Left ventricle myocardium inferior (tissue), 1 donor: ENCODE measurements around the gene ZNF652. TPM values are rescaled to one million over a fixed set of nuclear protein-coding genes. Genes with fewer than 3 reads are reported as not detected.
"Not testable (repeated sequence)": the region's sequence is repeated elsewhere in the genome, so short reads cannot be mapped to it uniquely, and the experiment has no call there.

ENCODE experiments used
- DNase-seq: peaks from one replicate; pipeline ENCODE4 v3.0.0-alpha.2; 2020
- H3K27ac ChIP-seq: fragments of 200-600 bp; replicated peaks from 2 replicates; pipeline ENCODE4 v1.8.0; 2021
- H3K27me3 ChIP-seq: fragments of 200-600 bp; 2 replicates; pipeline ENCODE4 v1.8.0; 2021; ENCODE audit warnings: low read depth
- H3K36me3 ChIP-seq: fragments of 200-600 bp; 2 replicates; pipeline ENCODE4 v1.8.0; 2021
- H3K4me1 ChIP-seq: fragments of 200-600 bp; 2 replicates; pipeline ENCODE4 v1.8.0; 2021
- H3K4me3 ChIP-seq: fragments of 200-600 bp; 2 replicates; pipeline ENCODE4 v1.8.0; 2021; ENCODE audit warnings: mild to moderate bottlenecking, moderate library complexity
- H3K9me3 ChIP-seq: fragments of 200-600 bp; replicated peaks from 2 replicates; pipeline ENCODE4 v1.8.0; 2021
- intact Hi-C: fragments of 100-400 bp; cut with micrococcal nuclease; formaldehyde crosslinking; loops from one replicate; pipeline ENCODE4 v1.11.0; 2022
- total RNA-seq: library from RNA; stranded (reverse); fragmentation: NEBNext Ultra II Directional; extraction: Animal tissue kit (Norgen Biotek cat#: 25700); gene quantifications from one replicate; pipeline ENCODE4 v1.2.1, GENCODE V29; 2021
- TF ChIP-seq, protein P1 (sequence below): fragments of 200-600 bp; IDR thresholded peaks from 2 replicates; pipeline ENCODE4 v1.8.0; 2021; ENCODE audit warnings: antibody characterized with exemption, mild to moderate bottlenecking, borderline replicate concordance
- donor health status: DM: no; HTN: yes; CAD: no; lungs with severe emphysema.

Gene ZNF652
- total RNA-seq, 1 donor from 2014 or later, result 19.2 TPM

DNA sequence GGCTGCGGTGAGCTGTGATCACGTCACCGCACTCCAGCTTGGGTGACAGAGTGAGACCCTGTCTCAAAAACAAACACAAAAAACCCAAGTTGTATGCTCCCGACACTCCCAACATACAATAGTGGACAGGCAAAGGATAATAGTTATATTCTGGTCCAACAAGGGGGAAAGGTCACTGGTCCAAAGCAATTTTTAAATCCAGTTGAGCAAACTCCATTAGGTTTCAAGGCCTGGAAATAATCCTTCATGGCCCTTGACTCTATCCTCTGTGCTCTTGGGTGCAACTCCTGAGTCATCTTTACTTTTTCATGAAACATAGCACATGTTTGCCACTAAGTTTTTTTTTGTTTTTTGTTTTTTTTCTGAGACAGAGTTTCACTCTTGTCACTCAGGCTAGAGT lies 81.1 kb downstream of the ZNF652 start:
- TF ChIP-seq, protein P1, sequence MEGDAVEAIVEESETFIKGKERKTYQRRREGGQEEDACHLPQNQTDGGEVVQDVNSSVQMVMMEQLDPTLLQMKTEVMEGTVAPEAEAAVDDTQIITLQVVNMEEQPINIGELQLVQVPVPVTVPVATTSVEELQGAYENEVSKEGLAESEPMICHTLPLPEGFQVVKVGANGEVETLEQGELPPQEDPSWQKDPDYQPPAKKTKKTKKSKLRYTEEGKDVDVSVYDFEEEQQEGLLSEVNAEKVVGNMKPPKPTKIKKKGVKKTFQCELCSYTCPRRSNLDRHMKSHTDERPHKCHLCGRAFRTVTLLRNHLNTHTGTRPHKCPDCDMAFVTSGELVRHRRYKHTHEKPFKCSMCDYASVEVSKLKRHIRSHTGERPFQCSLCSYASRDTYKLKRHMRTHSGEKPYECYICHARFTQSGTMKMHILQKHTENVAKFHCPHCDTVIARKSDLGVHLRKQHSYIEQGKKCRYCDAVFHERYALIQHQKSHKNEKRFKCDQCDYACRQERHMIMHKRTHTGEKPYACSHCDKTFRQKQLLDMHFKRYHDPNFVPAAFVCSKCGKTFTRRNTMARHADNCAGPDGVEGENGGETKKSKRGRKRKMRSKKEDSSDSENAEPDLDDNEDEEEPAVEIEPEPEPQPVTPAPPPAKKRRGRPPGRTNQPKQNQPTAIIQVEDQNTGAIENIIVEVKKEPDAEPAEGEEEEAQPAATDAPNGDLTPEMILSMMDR, result no peak
- intact Hi-C loops, result no loop called here

DNA sequence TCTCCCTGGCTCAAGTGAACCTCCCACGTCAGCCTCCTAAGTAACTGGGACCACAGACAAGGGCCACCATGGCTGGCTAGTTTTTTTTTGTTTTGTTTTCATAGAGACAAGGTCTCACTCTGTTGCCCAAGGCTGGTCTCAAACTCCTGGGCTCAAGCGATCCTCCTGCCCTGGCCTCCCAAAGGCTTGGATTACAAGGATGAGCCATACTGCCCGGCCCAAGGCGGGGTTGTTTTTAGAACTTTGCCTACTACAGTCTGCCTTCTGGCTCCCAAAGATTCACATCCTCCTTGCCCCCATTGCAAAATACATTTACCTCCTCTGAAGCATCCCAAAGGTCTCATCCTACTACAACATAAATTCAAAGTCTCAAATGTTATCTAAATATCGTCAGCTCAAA lies 82.0 kb downstream of the ZNF652 start:
- H3K27ac ChIP-seq, result no peak overlapping the region
- H3K27me3 ChIP-seq, result no peaks in the 10 kb centered on the region
- intact Hi-C loops, result no loop called here
- H3K4me3 ChIP-seq, result no peak overlapping the region
- TF ChIP-seq, protein P1, result no peak
- DNase-seq, result no peak
- no peaks in the 10 kb centered on the region for H3K4me1 ChIP-seq
- H3K9me3 ChIP-seq, result peaks cover 4% of the 10 kb centered on the region
- H3K36me3 ChIP-seq, result no peaks in the 10 kb centered on the region

More for the DNA sequence above, 81.1 kb downstream of the ZNF652 start:
- Histone ChIP-seq H3K27me3 (no peaks in the 10 kb centered on the region), H3K4me1 (no peaks in the 10 kb centered on the region), H3K36me3 (no peaks in the 10 kb centered on the region), H3K27ac (no peak overlapping the region), H3K9me3 (peaks cover 4% of the 10 kb centered on the region), H3K4me3 (no peak overlapping the region)
- DNase-seq, result no peak

DNA sequence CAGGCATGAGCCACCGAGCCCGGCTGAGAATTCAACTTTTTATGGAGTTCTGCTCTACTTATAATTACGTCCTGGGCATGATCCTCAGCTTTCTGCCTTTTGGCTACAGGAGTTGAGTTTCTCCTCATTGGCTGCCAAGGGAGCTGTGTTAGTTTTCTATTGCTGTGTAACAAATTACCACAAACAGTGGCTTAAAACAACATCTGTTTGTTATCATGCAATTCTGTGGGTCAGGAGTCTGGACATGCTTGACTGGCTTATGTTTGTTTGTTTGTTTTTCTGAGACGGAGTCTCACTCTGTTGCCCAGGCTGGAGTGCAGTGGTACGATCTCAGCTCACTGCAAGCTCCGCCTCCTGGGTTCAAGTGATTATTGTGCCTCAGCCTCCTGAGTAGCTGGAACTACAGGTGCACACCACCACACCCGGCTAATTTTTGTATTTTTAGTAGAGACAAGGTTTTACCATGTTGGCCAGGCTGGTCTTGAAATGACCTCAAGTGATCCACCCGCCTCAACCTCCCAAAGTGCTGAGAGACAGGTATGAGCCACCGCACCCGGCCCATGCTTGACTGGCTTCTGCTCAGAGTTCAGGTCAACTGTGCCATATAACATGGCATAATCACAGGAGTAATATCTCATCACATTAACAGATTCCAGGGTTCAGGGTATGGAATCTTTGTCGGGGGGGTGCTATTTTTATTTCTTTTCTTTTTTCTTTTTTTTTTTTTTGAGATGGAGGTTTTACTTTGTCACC lies 82.6 kb downstream of the ZNF652 start:
- H3K4me1 ChIP-seq, H3K36me3 ChIP-seq, DNase-seq, H3K27ac ChIP-seq, intact Hi-C loops, H3K9me3 ChIP-seq, H3K4me3 ChIP-seq, H3K27me3 ChIP-seq: not testable (repeated sequence)

DNA sequence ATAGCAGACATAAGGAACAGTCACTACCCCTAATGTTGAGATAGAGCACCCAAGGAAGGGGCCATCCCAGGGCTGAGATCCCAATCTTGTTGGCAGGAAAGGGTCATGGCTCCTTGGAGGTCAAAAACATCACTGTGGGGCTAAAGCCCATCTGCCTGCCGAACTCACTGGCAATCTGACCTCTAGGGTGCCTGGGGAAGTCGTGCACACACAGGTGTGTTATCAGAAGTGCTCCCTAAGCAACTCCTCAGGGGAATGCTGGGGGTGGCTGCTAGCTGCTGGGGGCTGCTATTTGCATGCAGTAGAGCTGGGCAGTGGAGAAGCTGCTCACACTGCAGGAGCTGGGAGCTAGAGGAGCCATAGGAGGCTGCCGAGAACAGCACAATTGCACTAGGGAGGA lies 84.0 kb downstream of the ZNF652 start:
- Histone ChIP-seq H3K4me1 (no peaks in the 10 kb centered on the region), H3K27me3 (no peaks in the 10 kb centered on the region), H3K9me3 (peaks cover 4% of the 10 kb centered on the region), H3K36me3 (no peaks in the 10 kb centered on the region), H3K4me3 (no peak overlapping the region), H3K27ac (no peak overlapping the region)
- TF ChIP-seq, protein P1, result no peak
- DNase-seq, result no peak
- intact Hi-C loops, result no loop called here

DNA sequence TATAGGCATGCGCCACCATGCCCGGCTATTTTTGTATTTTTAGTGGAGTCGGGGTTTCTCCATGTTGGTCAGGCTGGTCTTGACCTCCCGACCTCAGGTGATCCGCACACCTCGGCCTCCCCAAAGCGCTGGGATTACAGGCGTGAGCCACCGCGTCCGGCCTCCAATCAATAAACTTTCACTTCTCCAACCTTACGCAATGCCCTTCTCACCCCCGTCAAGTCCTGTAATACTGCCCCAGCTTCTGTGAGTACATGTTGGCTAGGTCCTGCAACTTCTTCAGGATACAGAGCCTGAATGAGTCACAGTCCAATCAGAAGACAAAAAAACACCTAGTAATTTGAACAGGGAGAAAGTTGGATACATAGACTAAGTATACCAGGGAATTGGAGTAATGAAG lies 84.4 kb downstream of the ZNF652 start:
- Histone ChIP-seq H3K9me3 (peaks cover 4% of the 10 kb centered on the region), H3K27me3 (no peaks in the 10 kb centered on the region), H3K4me3 (no peak overlapping the region), H3K36me3 (no peaks in the 10 kb centered on the region), H3K27ac (no peak overlapping the region), H3K4me1 (no peaks in the 10 kb centered on the region)
- intact Hi-C loops, result no loop called here
- no peak for DNase-seq
- TF ChIP-seq, protein P1, result no peak

DNA sequence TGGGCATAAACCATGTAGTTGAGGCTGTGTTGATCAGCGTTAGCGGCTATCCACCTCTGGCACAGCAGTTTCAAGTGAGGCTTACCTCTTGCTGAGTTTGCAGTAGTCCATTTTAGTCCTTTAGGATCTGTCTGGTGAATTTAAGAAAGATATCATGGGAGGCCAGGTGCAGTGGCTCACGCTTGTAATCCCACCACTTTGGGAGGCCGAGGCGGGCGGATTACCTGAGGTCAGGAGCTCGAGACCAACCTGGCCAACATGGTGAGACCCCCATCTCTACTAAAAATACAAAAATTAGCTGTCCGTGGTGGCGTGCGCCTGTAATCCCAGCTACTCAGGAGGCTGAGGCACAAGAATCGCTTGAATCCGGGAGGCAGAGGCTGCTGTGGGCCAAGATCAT lies 86.1 kb downstream of the ZNF652 start:
- H3K27ac ChIP-seq, H3K27me3 ChIP-seq, intact Hi-C loops, H3K4me3 ChIP-seq, H3K36me3 ChIP-seq, H3K9me3 ChIP-seq, DNase-seq, H3K4me1 ChIP-seq: not testable (repeated sequence)
